Smooth muscle cell (in vitro differentiated cells): Measurements from ENCODE around the gene DYNC1I1. TPM values are rescaled to one million over a fixed set of nuclear protein-coding genes. Genes with fewer than 3 reads are reported as not detected.

ENCODE experiments used
- DNase-seq: peaks from one replicate; lab custom pipeline; 2025; ENCODE audit not compliant: unreplicated experiment; lab: John Stamatoyannopoulos, UW
- H2AFZ ChIP-seq: fragments of 200-600 bp; sonication (generic); 2 replicates; pipeline ENCODE4 v1.6.0; 2016; ENCODE audit warnings: antibody characterized with exemption, low read depth, mild to moderate bottlenecking
- H3F3A ChIP-seq: fragments of 200-600 bp; sonication (generic); 2 replicates; pipeline ENCODE4 v1.6.0; 2017; ENCODE audit warnings: antibody characterized with exemption, low read depth
- H3K27ac ChIP-seq: fragments of 200-600 bp; sonication (generic); 2 replicates; pipeline ENCODE4 v1.5.1; 2016; ENCODE audit warnings: low read depth, mild to moderate bottlenecking
- H3K27me3 ChIP-seq: fragments of 200-600 bp; sonication (generic); 2 replicates; pipeline ENCODE4 v1.6.1; 2016; ENCODE audit warnings: low read depth, mild to moderate bottlenecking
- H3K36me3 ChIP-seq: fragments of 200-600 bp; sonication (generic); 2 replicates; pipeline ENCODE4 v1.5.1; 2016; ENCODE audit warnings: low read depth
- H3K4me1 ChIP-seq: fragments of 200-600 bp; sonication (generic); 2 replicates; pipeline ENCODE4 v1.5.1; 2016; ENCODE audit warnings: low read depth
- H3K4me2 ChIP-seq: fragments of 200-600 bp; sonication (generic); 2 replicates; pipeline ENCODE4 v1.6.0; 2016; ENCODE audit warnings: mild to moderate bottlenecking
- H3K4me3 ChIP-seq: fragments of 200-600 bp; sonication (generic); 2 replicates; pipeline ENCODE4 v1.5.1; 2016; ENCODE audit warnings: mild to moderate bottlenecking
- H3K79me2 ChIP-seq: fragments of 200-600 bp; sonication (generic); 2 replicates; pipeline ENCODE4 v1.6.0; 2016; ENCODE audit warnings: low read depth, mild to moderate bottlenecking
- H3K9ac ChIP-seq: fragments of 200-600 bp; sonication (generic); 2 replicates; pipeline ENCODE4 v1.6.0; 2016; ENCODE audit warnings: low read depth
- H3K9me3 ChIP-seq: fragments of 200-600 bp; sonication (generic); replicated peaks from 2 replicates; pipeline ENCODE4 v1.5.1; 2016; ENCODE audit warnings: low read depth
- H4K20me1 ChIP-seq: fragments of 200-600 bp; sonication (generic); 2 replicates; pipeline ENCODE4 v1.6.0; 2016; ENCODE audit warnings: low read depth
- WGBS: methylation state at CpG from one replicate; pipeline ENCODE4 v1.1.7; 2016; ENCODE audit warnings: low lambda C conversion rate; 5-methylcytosine and 5-hydroxymethylcytosine counted together
- polyA plus RNA-seq: library from polyadenylated mRNA; unstranded; fragments of >200 nt; fragmentation: Nextera tagmentation; extraction: Ambion mirVana; gene quantifications from 2 replicates; pipeline ENCODE4 v1.2.1, GENCODE V29; 2016
- total RNA-seq: library from RNA; depleted of rRNA; stranded (reverse); fragments of >200 nt; gene quantifications from 2 replicates; pipeline ENCODE4 v1.2.3, GENCODE V29; 2014
- TF ChIP-seq, protein P1 (sequence below): fragments of 200-600 bp; sonication (generic); IDR thresholded peaks from 2 replicates; pipeline ENCODE4 v1.5.1; 2017; ENCODE audit warnings: borderline replicate concordance, mild to moderate bottlenecking, antibody characterized with exemption; ENCODE audit not compliant: insufficient read depth, poor library complexity, severe bottlenecking

Gene DYNC1I1
- total and polyA plus RNA-seq, 2 experiments from 2014 or later = 1.1 to 2.4 TPM

DNA sequence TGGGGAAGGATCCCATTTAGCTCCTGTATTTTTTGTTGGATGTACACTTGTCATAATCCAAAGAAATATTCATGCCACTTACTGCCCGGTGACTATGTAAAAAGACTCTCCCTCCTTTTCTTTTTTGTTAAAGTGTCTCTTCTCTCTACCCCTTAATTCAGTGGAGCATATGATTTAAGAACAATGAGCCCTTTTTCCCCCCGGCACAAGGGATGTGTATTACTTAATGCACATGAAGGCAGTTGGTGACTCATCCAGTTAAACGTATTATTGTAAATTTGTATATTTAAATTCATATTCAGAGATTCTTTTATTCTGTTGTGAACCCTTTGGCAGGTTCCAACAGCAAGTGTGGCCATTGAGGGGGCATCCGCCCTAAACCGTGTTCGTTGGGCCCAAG is 307.7 kb downstream of the DYNC1I1 start:
- TF ChIP-seq, protein P1, sequence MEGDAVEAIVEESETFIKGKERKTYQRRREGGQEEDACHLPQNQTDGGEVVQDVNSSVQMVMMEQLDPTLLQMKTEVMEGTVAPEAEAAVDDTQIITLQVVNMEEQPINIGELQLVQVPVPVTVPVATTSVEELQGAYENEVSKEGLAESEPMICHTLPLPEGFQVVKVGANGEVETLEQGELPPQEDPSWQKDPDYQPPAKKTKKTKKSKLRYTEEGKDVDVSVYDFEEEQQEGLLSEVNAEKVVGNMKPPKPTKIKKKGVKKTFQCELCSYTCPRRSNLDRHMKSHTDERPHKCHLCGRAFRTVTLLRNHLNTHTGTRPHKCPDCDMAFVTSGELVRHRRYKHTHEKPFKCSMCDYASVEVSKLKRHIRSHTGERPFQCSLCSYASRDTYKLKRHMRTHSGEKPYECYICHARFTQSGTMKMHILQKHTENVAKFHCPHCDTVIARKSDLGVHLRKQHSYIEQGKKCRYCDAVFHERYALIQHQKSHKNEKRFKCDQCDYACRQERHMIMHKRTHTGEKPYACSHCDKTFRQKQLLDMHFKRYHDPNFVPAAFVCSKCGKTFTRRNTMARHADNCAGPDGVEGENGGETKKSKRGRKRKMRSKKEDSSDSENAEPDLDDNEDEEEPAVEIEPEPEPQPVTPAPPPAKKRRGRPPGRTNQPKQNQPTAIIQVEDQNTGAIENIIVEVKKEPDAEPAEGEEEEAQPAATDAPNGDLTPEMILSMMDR = no peak
- Histone ChIP-seq H3K79me2 (no peaks in the 10 kb centered on the region), H3K4me3 (no peak overlapping the region), H3K27me3 (peaks cover 15% of the 10 kb centered on the region), H3K4me2 (no peak overlapping the region), H4K20me1 (no peaks in the 10 kb centered on the region), H3K4me1 (no peaks in the 10 kb centered on the region), H2AFZ (no peak overlapping the region), H3K9ac (no peak overlapping the region), H3K27ac (no peak overlapping the region), H3K9me3 (no peaks in the 10 kb centered on the region), H3F3A (no peaks in the 10 kb centered on the region), H3K36me3 (no peaks in the 10 kb centered on the region)
- 81% methylated on average over 6 of the region's 6 CpGs for WGBS
- DNase-seq = no peak

DNA sequence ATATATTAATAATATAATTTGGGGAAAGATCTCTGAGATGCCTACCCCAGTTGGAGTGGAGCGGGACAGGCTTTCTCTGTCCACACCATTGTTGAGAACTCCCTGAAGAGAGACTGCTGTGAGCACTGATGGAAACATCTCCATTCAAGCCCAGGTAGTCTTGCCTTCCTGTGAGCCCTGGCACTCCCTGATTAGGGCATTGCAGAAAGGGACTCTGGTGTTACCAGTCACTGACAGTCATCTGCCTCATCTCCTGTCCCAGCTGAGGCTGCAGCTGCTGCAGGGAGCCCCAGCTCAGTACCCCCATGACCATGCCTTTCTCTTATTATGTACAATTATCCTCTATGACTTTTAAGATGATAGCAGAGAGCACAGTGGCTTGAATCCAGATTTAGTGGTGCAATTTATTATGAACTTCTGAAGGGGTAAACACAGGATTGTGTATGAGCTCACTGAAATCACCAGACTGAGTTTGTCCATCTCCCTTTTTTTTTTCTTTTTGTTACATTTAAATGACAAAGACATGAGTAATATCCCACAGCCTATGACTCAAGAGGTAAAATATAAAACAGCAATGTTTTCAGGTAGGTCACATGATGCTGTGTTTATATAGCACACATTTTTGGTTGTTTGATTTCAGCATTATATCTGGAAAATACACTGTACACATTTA is 312.7 kb downstream of the DYNC1I1 start:
- H2AFZ ChIP-seq = no peak overlapping the region
- peak overlapping the region; percentile 72 for H3K27ac ChIP-seq
- H3K27me3 ChIP-seq = no peaks in the 10 kb centered on the region
- no peaks in the 10 kb centered on the region for H3F3A ChIP-seq
- DNase-seq = no peak
- no peaks in the 10 kb centered on the region for H3K4me1 ChIP-seq
- WGBS = 100% methylated on average over 1 of the region's 1 CpG
- no peaks in the 10 kb centered on the region for H3K79me2 ChIP-seq
- H3K9ac ChIP-seq = no peak overlapping the region
- no peak overlapping the region for H3K4me3 ChIP-seq
- no peaks in the 10 kb centered on the region for H3K36me3 ChIP-seq
- H3K4me2 ChIP-seq = no peak overlapping the region
- H4K20me1 ChIP-seq = no peaks in the 10 kb centered on the region
- H3K9me3 ChIP-seq = no peaks in the 10 kb centered on the region
- TF ChIP-seq, protein P1 = no peak

DNA sequence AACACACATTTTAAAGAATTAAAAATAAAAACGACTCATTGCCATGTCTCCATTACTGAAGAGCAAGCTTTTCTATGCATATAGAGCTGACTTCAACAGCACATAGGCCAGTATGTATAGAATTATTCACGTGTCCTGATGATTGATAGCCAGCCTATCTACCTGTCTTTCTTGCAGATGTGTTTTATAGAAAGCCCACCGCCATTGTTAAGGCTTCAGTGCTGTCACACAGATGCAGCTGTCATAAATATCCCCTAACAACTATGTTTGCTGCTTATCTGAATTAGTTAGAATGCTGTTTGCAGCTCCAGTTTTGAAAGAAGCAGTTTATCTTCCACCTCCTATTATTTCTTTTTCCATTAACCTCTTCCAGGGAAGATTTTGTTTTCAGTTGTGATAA is 313.6 kb downstream of the DYNC1I1 start:
- Histone ChIP-seq H3K4me1 (no peaks in the 10 kb centered on the region), H3K4me3 (no peak overlapping the region), H3K79me2 (no peaks in the 10 kb centered on the region), H3K36me3 (no peaks in the 10 kb centered on the region), H3K9ac (no peak overlapping the region), H3K27me3 (no peaks in the 10 kb centered on the region), H3K27ac (no peak overlapping the region), H2AFZ (no peak overlapping the region), H4K20me1 (no peaks in the 10 kb centered on the region), H3K9me3 (no peaks in the 10 kb centered on the region), H3K4me2 (no peak overlapping the region), H3F3A (no peaks in the 10 kb centered on the region)
- no peak for DNase-seq
- TF ChIP-seq, protein P1 = no peak
- WGBS = 67% methylated on average over 3 of the region's 3 CpGs

DNA sequence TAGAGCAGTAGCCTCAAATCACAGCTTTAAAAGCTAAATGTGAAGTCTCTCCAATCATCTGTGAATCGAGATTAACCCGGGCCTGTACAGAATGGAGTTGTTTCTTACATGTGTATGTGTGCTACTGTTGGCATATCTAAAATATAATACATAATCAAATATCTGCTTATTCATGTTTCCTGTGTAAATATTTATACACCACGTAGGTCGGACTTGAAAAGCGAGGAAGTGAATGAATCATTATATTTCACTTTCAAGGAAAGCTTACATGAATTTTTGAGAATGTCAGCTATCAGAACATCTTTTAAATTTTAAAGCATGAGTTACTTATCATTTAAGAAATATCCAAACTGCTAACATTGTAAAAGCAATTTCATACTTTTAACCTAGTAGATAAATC is 316.2 kb downstream of the DYNC1I1 start:
- Histone ChIP-seq H3K36me3 (no peaks in the 10 kb centered on the region), H3K9me3 (no peaks in the 10 kb centered on the region), H3K4me2 (no peak overlapping the region), H3K9ac (no peak overlapping the region), H3K27me3 (no peaks in the 10 kb centered on the region), H3K27ac (no peak overlapping the region), H3K4me3 (no peak overlapping the region), H3K4me1 (no peaks in the 10 kb centered on the region), H2AFZ (no peak overlapping the region), H4K20me1 (no peaks in the 10 kb centered on the region), H3K79me2 (no peaks in the 10 kb centered on the region), H3F3A (no peaks in the 10 kb centered on the region)
- TF ChIP-seq, protein P1 = no peak
- no peak for DNase-seq
- 94% methylated on average over 5 of the region's 5 CpGs for WGBS
